Frontal cortex (tissue), 4 donors: Measurements from ENCODE around the gene ANKAR. TPM values are rescaled to one million over a fixed set of nuclear protein-coding genes. Genes with fewer than 3 reads are reported as not detected.
"Not testable (repeated sequence)": the region's sequence is repeated elsewhere in the genome, so short reads cannot be mapped to it uniquely, and the experiment has no call there.

Source experiments
- DNase-seq, 2 donors: peaks; one replicate each; pipeline ENCODE4 v3.0.0; 2012; ENCODE audit warnings: low spot score in 2 of 2
- FAIRE-seq: peaks from 2 replicates; lab custom pipeline; 2012; peaks lifted over from hg19 to GRCh38; lab: Jason Lieb, UNC
- total RNA-seq: library from RNA; depleted of rRNA; stranded (reverse); fragments of >200 nt; gene quantifications from one replicate; pipeline ENCODE4 v1.2.3, GENCODE V29; 2014
- donor health status: control.
- donor health status: control.
- donor health status: control.

The ANKAR gene
- total RNA-seq, 1 donor from 2014 or later, result 52.2 TPM

- DNase-seq (no peak), FAIRE-seq (no peak)
Measured at GRCh38 chr2:189654641-189655040, 19.8 kb upstream of the ANKAR start.

GRCh38 chr2:189657867-189658266 is 16.6 kb upstream of the ANKAR start:
- no peak for DNase-seq
- no peak for FAIRE-seq

DNA sequence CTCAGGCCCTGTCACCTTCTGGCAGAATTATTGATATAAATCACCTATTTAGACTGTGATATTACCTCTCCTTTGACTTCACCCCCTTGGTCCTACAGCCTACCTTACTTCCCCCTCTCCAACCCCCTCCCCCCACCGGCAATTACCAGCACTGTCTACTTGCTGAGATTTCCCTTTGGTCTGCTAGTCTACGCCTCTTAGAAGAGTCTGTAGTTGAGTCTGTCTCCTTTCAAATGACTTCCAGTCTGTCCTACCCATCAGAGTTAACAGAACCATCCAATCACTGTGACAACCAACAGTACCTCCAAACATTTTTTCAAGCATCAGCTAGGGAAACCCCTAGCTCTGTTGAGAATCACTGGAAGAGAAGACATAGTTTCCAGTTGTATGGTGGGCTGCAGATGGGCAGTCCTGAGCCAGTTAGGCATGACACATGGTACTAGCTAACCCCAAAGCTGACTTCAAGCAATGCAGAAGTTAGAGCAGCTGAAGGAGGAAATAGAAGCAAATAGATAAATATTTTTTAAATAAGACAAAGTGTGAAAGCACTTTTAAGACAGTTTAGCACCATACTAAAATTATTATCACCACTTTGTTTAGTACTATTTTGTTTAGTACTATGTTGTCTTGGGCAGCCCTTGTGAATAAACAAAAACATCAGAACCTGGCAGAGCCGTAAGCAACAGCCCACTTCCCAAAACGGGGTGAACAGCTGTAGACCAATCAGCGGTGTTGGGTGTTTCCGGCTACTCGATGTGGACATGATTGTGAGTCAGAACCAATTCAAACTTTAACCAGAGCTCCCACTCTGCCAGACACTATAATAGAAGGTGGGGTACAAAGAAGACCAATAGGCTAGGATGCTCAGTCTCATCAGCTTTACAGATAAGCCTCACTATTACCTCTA is 15.9 kb upstream of the ANKAR start:
- DNase-seq (no peak), FAIRE-seq (no peak)

DNA sequence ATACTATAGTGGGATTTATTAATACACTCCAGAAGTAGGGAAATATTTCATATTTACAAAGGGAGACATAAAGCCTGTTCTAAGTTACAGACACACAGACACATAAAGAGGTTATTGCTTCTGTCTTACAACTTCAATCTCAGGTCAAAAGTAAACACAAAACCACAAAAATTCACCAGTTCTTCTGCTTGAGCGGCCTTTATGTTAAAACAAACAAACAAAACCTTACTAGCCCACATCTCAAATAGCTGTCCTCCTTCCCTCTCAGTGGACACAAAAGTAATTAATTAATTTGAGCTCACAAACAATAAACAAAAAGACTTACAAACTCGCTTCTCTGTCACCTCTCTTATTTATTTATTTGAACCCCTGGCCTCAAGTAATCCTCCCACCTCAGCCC is 14.7 kb upstream of the ANKAR start:
- no peak for FAIRE-seq

GRCh38 chr2:189660803-189661147 is 13.7 kb upstream of the ANKAR start:
- no peak for DNase-seq
- no peak for FAIRE-seq

More for the DNA sequence above, 14.7 kb upstream of the ANKAR start:
- DNase-seq, result no peak

DNA sequence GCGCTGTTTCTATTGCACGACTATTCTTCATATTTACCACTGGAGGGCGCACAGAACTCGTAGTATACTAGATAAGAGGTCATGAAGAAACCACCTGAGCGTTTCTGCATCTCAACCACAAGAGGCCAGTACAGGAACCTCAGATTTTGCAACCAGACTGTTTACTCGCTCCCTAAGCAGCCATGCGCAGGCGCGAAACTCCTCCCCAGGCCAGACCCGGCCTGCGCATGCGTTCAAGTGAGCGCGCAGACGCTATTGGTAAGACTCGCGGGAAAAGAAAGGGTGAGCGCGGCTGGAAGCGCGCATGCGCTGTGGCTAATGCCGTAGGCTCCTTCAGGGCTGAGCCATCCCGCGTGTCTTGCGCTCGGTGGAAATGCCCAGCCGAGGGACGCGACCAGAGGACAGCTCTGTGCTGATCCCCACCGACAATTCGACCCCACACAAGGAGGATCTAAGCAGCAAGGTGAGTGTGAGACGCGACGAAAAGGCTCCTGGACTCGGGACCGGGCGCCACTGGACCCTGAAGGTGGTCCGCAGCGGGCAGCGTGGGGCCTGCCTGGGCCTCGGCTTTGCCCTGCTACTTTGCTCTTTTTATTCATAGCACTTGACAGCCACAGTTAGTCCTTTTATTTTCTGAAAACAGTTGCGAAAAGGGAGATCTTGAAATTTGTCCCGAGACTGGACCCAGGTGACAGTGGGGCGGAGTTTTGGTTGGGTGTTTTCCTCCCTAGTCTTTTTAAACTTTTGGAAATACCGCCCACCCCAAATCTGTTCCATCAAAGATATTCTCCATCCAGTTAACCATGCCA is 13.1 kb upstream of the ANKAR start, which contains the start of gene ASNSD1:
Gene ASNSD1, plus strand, starts transcription at position 312 of the 809 bp plus-strand sequence. CDS start 4,674 bp downstream, outside the sequence.
- DNase-seq (peak; percentile 86 to 87), FAIRE-seq (peak; percentile 97)

- no peak for FAIRE-seq
Measured at GRCh38 chr2:189661957-189662321, 12.5 kb upstream of the ANKAR start.

GRCh38 chr2:189662669-189663226 is 11.7 kb upstream of the ANKAR start:
- FAIRE-seq, result no peak
- DNase-seq, result no peak

More at GRCh38 chr2:189661957-189662321, 12.5 kb upstream of the ANKAR start:
- no peak for DNase-seq

- not testable (repeated sequence) for DNase-seq, FAIRE-seq
Measured at GRCh38 chr2:189663319-189663718, 11.2 kb upstream of the ANKAR start.

DNA sequence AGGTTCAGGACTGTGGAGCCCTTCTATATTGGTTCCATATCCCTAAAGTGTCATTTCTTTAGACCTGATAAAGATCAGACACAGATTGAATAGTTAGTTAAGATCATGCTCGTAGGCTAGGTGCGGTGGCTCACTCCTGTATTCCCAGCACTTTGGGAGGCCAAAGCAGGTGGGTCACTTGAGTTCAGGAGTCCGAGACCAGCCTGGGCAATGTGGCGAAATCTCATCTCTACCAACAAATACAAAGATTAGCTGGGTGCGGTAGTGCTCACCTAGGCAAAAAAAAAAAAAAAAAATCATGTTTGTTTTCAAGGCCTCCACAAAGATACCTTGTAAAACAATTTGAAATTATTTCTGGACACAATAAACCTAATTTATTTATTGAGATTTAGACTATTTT is 4.6 kb upstream of the ANKAR start:
- DNase-seq (no peak), FAIRE-seq (peak; percentile 51)

DNA sequence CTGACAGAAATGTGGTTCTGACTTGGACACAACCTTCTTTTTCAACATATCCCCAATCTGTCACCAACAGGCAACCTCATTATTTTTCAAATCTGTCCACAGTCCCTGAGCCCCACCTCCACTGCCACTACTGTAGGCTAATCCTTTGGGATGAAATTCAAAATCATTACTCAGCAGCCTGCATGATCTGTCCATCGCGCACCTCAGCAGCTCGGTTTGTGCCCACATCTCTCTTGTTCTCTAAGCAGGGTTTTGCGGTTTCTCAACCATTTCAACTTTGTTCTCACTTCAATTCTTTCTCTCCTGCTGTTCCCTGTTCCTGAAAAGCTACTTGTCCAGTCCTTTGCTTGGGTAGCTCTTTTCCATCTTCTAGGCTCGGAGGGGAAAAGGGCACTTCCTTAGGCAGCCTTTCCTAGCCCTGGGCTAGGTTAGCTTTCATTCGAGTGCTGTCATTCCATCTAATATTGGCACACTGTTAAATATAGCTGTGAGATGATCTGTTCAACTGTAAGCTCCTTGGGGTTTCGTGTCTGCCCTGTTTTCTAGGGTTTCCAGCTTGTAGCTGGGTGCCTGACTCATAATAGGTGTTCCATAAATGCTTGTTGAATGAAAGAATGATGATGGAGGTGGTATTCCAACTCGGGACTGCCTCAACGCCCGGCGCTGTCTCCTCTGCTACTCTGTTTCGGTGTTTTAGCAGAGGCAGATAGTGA is 653 bp upstream of the ANKAR start:
- DNase-seq, result peak in 1 of 2 donors; percentile 11
- no peak for FAIRE-seq

- DNase-seq (no peak), FAIRE-seq (no peak)
Measured at GRCh38 chr2:189676471-189676870, 2.0 kb downstream of the ANKAR start.

GRCh38 chr2:189679226-189679625 is 4.8 kb downstream of the ANKAR start:
- DNase-seq (no peak), FAIRE-seq (no peak)

GRCh38 chr2:189681203-189681602 is 6.7 kb downstream of the ANKAR start:
- FAIRE-seq (no peak), DNase-seq (no peak)

- DNase-seq (no peak), FAIRE-seq (no peak)
Measured at GRCh38 chr2:189681903-189682302, 7.4 kb downstream of the ANKAR start.

DNA sequence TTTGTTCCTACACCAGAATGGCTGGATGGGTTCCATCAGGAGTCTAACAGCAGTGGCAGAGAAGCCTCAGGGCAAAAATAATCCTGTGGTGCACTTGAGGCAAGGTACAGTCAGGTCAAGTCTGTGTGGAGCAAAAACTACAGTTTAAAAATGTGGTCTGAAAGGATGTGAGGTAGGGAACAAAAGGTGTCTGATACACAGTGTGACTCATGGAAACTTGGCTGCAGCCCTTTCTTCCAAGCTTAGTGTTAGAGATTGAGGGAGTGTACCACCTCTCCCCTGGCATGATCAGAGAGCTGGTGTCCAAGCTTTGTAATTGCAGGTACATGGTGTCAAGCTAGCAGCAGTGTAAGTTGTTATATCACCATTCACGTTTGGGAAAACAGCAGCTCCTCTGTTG is 8.9 kb downstream of the ANKAR start:
- FAIRE-seq (no peak), DNase-seq (no peak)

DNA sequence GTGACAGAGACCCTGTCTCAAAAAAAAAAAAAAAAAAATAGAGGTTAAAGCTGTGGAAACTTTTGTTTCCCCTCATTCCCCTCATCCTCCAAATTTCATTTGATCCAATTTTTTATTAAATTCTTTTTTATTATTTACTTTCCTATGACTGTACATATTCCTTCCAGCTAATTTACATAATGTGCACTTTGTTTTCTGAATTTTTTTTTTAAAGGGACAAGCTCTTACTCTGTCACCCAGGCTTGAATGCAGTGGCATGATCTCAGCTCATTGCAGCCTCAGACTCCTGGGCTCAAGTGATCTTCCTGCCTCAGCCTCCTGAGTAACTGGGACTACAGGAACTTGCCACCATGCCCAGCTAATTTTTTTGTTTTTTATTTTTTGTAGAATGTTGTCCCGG is 10.3 kb downstream of the ANKAR start:
- FAIRE-seq (no peak), DNase-seq (no peak)

DNA sequence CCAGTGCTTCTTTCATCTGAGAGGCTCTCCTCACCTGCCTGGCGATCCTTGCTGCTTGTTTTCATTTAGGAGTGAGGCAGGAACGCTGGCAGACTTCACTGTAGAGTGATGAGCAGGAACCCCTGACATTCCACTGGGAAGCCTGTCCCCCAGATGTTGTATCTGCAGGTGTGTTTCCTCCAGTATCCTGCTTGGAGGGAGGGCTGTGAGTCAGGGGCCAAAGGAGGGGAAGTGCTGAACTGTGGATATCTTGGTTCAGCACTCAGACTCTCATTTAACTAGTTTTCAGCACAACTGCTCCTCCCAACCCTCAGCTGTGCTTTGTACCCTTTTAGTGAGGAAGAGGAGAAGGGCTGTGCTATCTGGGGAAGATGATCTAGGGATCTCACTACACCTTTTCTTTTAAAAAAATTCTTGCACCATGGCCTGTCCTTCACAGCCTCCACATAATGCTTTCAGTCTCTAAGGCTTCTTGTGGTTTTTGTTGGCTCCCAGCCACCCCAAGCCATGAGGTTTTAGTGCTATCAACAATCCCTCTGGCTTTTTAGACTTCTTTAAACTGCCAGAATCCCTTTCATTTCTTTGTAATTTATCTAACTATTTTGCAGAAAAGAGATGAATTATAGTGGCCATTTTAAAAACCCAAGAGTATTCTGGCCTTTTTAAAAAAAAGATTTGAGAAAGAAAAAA is 11.2 kb downstream of the ANKAR start:
- FAIRE-seq (no peak), DNase-seq (no peak)

DNA sequence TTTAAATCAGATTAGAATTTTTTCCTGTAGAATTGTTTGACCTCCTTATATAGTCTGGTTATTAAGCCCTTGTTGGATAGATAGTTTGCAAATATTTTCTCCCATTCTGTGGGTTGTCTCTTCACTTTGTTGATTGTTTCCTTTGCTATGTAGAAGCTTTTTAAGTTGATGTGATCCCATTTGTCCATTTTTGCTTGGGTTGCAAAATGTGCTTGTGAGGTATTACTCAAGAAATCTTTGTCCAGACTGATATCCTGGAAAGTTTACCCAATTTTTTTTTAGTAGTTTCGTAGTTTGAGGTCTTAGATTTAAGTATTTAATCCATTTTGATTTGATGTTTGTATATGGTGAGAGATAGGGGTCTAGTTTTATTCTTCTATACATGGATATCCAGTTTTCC is 13.3 kb downstream of the ANKAR start:
- DNase-seq, FAIRE-seq: not testable (repeated sequence)
